HepG2 (cell line): ENCODE results near the gene ROM1. TPM values are rescaled to one million over a fixed set of nuclear protein-coding genes. Genes with fewer than 3 reads are reported as not detected.

Source experiments
- AHDC1 ChIP-seq: sonication (generic); formaldehyde crosslinking; IDR thresholded peaks from 2 replicates; pipeline ENCODE4 v1.5.1; 2020; ENCODE audit warnings: mild to moderate bottlenecking, missing genetic modification reagents, borderline replicate concordance
- AHR ChIP-seq: IDR thresholded peaks from 2 replicates; pipeline ENCODE4 v1.6.1; 2018; ENCODE audit warnings: missing genetic modification reagents, missing compliant biosample characterization
- CBX5 ChIP-seq: sonication (generic); formaldehyde crosslinking; IDR thresholded peaks from 2 replicates; pipeline ENCODE4 v1.4.0; 2020; ENCODE audit warnings: missing genetic modification reagents, borderline replicate concordance
- ERF ChIP-seq: IDR thresholded peaks from 2 replicates; pipeline ENCODE4 v1.6.1; 2018; ENCODE audit warnings: missing biosample characterization, missing genetic modification reagents
- FOXC1 ChIP-seq: sonication (generic); formaldehyde crosslinking; IDR thresholded peaks from 2 replicates; pipeline ENCODE4 v1.8.0; 2022; ENCODE audit warnings: mild to moderate bottlenecking, missing genetic modification reagents, borderline replicate concordance
- HDAC1 ChIP-seq: sonication (generic); formaldehyde crosslinking; IDR thresholded peaks from 2 replicates; pipeline ENCODE4 v1.5.1; 2020; ENCODE audit warnings: mild to moderate bottlenecking, missing genetic modification reagents
- KDM2A ChIP-seq: sonication (generic); formaldehyde crosslinking; IDR thresholded peaks from 2 replicates; pipeline ENCODE4 v1.4.0; 2020; ENCODE audit warnings: low read depth, missing genetic modification reagents, borderline replicate concordance
- PHB2 ChIP-seq: fragments of 450-650 bp; IDR thresholded peaks from 2 replicates; pipeline ENCODE4 v1.6.1; 2018; ENCODE audit not compliant: partially characterized antibody
- RAD21 ChIP-seq: fragments of 450-650 bp; formaldehyde crosslinking; IDR thresholded peaks from 2 replicates; pipeline ENCODE4 v1.5.0; 2020; ENCODE audit warnings: mild to moderate bottlenecking
- SCMH1 ChIP-seq: sonication (generic); formaldehyde crosslinking; IDR thresholded peaks from 2 replicates; pipeline ENCODE4 v1.9.0; 2021; ENCODE audit warnings: missing genetic modification reagents, mild to moderate bottlenecking, borderline replicate concordance
- SIX1 ChIP-seq: sonication (generic); formaldehyde crosslinking; IDR thresholded peaks from 2 replicates; pipeline ENCODE4 v1.4.0; 2020; ENCODE audit warnings: missing genetic modification reagents, borderline replicate concordance
- SMYD3 ChIP-seq: sonication (generic); formaldehyde crosslinking; IDR thresholded peaks from 2 replicates; pipeline ENCODE4 v1.8.1; 2023; ENCODE audit warnings: mild to moderate bottlenecking, missing genetic modification reagents
- ZBTB14 ChIP-seq: sonication (generic); formaldehyde crosslinking; IDR thresholded peaks from 2 replicates; pipeline ENCODE4 v1.4.0; 2020; ENCODE audit warnings: missing genetic modification reagents
- ZMAT3 ChIP-seq: sonication (generic); formaldehyde crosslinking; conservative IDR thresholded peaks from 2 replicates; pipeline ENCODE4 v1.7.0; 2021; ENCODE audit warnings: missing genetic modification reagents
- ZNF280B ChIP-seq: sonication (generic); formaldehyde crosslinking; IDR thresholded peaks from 2 replicates; pipeline ENCODE4 v1.5.0; 2020; ENCODE audit warnings: missing genetic modification reagents, mild to moderate bottlenecking, borderline replicate concordance
- ZNF484 ChIP-seq: sonication (generic); formaldehyde crosslinking; IDR thresholded peaks from 2 replicates; pipeline ENCODE4 v1.5.1; 2020; ENCODE audit warnings: mild to moderate bottlenecking, low read depth, missing genetic modification reagents, borderline replicate concordance
- ZNF672 ChIP-seq: sonication (generic); formaldehyde crosslinking; IDR thresholded peaks from 2 replicates; pipeline ENCODE4 v1.8.1; 2022; ENCODE audit warnings: missing genetic modification reagents
- ZNF784 ChIP-seq: sonication (generic); formaldehyde crosslinking; IDR thresholded peaks from 2 replicates; pipeline ENCODE4 v1.5.1; 2020; ENCODE audit warnings: missing genetic modification reagents, mild to moderate bottlenecking, borderline replicate concordance
- polyA plus RNA-seq, 8 experiments: library from polyadenylated mRNA; depleted of rRNA in 3 of 8; stranded (reverse) in 7 of 8; unstranded in 1 of 8; fragments of >200 nt; fragmentation: Illumina TruSeq in 4 of 8; extraction: Trizol in 4 of 8; gene quantifications; 2 replicates each; pipeline versions ENCODE4 v1.2.1 to v1.2.3, GENCODE V29; 2011 to 2016; ENCODE audit warnings: low read depth in 4 of 8, missing spikeins in 1 of 8, mixed read lengths in 1 of 8; ENCODE audit not compliant: insufficient read depth in 1 of 8
- total RNA-seq, 5 experiments: library from RNA; depleted of rRNA; stranded (reverse); fragments of >200 nt; fragmentation: Illumina TruSeq; extraction: Trizol; gene quantifications; 2 replicates each; pipeline ENCODE4 v1.2.3, GENCODE V29; 2016; ENCODE audit warnings: low read depth in 1 of 5

ROM1 gene
- total and polyA plus RNA-seq, 2 of the 13 experiments (the other 11 are each of a cell fraction or from before 2014, with no cell fraction given): 1.2 to 2.4 TPM

- no peak; the same call in 1 of the 2 replicates for TF ChIP-seq AHDC1
- TF ChIP-seq ZBTB14 (CRISPR knock-in tag): no peak
- no peak for TF ChIP-seq RAD21
- no peak for TF ChIP-seq SMYD3
- TF ChIP-seq ZNF484: no peak
- peak; percentile 87 for TF ChIP-seq KDM2A (CRISPR knock-in tag)
- TF ChIP-seq ERF (CRISPR knock-in tag): peak; percentile 39; the same call in 1 of the 2 replicates
- 0 out of 2 replicates have a peak, but pooled peaks have one; percentile 43 for TF ChIP-seq AHR (CRISPR knock-in tag)
- peak; percentile 57; the same call in 1 of the 2 replicates for TF ChIP-seq ZNF280B (CRISPR knock-in tag)
- TF ChIP-seq SCMH1 (CRISPR knock-in tag): no peak
- no peak for TF ChIP-seq PHB2
- TF ChIP-seq ZMAT3 (CRISPR knock-in tag): 0 out of 2 replicates have a peak, but pooled peaks have one; percentile 51
- TF ChIP-seq SIX1: no peak
- no peak for TF ChIP-seq CBX5 (CRISPR knock-in tag)
- TF ChIP-seq ZNF672 (CRISPR knock-in tag): no peak
- peak; percentile 12; the same call in 1 of the 2 replicates for TF ChIP-seq HDAC1 (CRISPR knock-in tag)
- TF ChIP-seq FOXC1 (CRISPR knock-in tag): no peak
- TF ChIP-seq ZNF784 (CRISPR knock-in tag): no peak
Observed at GRCh38 chr11:62573592-62574362, 39.3 kb upstream of the ROM1 start, which contains the start of gene EEF1G (continued).
